HT1080 (cell line): ENCODE measurements around the gene SOX13. TPM values are rescaled to one million over a fixed set of nuclear protein-coding genes. Genes with fewer than 3 reads are reported as not detected.
"Not testable (repeated sequence)": the region's sequence is repeated elsewhere in the genome, so short reads cannot be mapped to it uniquely, and the experiment has no call there.

Source experiments
- DNase-seq: peaks from one replicate; pipeline ENCODE4 v3.0.0-alpha.2; 2015; ENCODE audit warnings: low read depth
- polyA plus RNA-seq, 2 experiments: library from polyadenylated mRNA; depleted of rRNA; stranded (reverse); fragments of >200 nt; gene quantifications; 2 replicates each; pipeline ENCODE4 v1.2.3, GENCODE V29; 2015
- total RNA-seq: library from RNA; depleted of rRNA; stranded (reverse); fragments of >200 nt; shearing (Covaris generic); gene quantifications from 2 replicates; pipeline ENCODE4 v1.2.3, GENCODE V29; 2014; rRNA removed

SOX13 gene
- 7.4 and 7.9 TPM in 2 replicates for total RNA-seq
- 3.6 and 4.7 TPM in 2 replicates for polyA plus RNA-seq (2015; cell fraction: cytosol; rRNA removed)
- 7.4 and 9.6 TPM in 2 replicates for polyA plus RNA-seq (2015; cell fraction: nucleus; rRNA removed)

DNA sequence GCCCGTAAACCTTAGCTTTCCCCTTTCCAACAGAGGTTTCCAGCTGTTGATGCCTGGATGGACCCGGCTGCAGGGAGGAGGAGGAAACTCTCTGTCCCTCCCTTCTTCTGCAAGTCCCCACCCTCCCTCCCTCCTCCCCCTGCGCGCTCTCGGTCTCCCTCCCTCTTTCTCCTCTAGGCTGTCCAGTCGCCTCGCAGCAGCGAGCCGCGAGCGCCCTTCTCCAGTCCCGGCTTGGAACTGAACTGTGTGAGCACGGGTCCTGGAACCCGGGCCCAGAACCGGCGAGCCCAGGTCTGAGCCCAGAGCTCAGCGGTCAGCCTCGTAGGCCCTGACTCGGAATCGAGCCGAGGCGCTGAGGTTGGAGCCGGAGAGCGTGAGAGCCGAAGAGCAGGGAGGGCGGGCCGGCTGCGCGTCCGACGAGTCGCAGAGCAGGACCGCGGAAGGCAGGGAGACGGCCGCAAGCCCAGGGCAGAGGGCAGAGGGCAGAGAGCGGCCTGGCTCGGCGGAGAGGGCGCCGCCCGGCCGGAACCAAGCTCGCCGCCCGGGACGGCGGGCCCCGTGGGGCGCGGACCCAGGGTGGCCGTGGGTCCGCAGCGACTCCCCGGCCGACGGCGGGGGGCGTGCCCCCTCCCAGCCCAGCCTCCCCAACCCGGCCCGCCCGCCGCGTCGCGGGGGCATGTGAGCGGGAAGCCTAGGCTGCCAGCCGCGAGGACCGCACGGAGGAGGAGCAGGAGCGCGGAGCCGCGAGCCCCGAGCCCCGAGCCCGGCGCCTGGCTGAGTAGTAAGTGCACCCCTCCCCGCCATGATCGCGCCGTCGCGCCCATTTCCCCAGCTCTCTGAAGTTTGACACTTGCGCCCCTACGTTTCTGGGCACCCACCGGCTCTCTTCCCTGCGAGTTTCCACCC is at the start of gene SOX13:
SOX13 (plus strand) TSS at position 185 of the 906 bp plus-strand sequence. CDS start 39,801 bp downstream, outside the sequence.
- peak; percentile 76 for DNase-seq

DNA sequence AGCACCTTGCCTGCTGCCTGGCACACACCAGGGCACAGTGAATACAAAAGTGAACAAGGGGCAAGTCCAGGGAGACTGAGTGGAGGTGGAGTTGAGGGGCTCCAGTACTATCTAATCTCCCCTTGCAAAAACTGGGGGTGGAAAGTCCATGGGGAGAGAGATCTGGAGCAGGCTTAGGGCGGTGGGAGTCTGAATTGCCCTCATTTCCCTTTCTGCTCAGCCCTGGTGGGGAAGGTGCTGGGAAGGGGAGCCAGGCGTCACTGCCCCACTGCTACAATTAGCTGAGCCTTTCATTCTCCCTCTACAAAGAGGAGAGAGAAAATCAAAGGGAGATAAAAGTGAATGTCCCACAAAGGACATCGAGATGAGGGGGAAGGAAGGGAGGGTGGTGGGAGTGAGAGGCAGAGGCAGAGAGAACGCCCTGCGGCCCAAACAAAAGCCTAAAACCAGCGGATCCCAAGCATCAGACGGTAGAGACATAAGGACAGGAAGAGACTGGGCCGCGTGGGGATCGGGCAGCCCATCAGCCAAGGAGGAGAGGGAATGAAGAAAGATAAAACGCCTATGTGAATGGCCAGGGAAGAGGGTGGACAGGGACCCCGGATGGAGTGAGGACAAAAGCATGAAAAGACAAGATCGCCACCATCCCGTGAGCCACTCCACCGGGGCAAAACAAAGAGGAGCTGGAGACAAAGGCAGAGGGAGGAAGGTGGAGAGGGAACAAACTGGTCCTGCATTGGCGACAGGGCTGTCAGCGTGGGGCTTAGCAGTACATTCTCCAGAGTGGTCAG is 46.8 kb upstream of the SOX13 start:
- DNase-seq: no peak

DNA sequence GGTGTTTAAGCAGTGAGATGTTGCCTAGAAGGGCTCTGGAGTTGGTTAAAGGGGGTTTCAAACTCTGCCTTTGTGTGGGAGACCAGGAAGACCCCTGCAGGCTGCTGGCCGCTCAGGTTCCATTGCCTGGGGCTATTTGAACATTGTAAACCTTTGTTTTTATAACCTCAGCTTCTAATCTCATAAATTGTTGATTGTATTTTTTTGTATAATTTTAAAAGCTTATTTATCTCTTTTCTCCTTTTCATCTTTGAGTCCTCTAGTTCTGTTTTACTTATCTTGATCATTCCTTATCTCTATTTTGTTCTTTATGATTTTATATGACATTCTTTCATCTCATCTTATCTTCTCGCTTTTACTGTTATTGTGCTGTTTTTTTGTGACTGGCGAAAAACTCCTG is 45.5 kb upstream of the SOX13 start:
- no peak for DNase-seq

DNA sequence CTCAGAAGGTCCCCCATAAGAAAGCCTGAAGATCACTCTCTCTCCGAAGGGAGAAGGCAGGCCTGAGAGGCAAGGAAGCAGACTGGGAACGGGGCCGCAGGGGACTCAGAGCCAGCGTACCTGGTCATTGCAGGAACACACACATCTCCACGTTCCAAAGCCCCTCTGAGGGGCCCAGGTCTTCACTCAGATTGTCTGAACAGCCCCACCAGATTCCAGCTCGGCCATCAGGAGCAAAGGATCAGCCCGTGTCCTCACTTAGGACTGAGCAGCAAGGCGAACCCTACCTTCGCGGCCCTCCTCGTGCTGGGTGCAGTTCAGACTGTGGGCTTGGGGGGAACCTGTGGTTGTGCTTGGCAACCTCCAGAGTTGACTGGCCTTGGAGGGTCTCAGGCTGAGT is 43.9 kb upstream of the SOX13 start:
- no peak for DNase-seq

DNA sequence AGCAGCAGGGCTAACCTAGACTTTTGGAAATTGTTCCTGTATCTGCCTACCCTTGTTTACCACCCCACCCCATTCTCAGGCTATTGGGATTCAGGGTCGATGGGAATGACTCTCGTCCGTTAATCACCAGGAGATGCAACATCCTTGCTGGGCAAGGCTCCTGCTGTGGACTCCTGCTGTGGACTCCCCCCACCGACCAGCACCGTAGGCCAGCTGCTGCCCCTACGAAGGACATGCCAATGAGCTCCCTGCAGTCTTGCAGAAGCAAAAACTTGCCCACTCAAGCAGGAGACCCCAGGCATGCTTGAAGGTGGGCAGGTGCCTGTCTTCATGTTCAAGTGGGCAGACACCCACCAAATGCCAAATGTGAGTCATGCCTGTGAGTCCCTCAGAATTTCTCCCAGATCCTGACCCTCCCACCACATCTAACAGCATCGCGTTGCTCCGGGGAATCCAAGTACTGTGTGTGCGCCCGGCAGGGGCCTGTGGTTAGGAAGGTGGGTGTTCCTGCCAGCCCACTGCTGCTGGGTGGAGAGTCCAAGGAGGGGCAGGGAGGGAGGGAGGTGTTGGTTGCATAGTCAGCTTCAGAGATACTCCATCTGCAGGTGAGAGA is 41.7 kb upstream of the SOX13 start:
- peak; percentile 54 for DNase-seq

DNA sequence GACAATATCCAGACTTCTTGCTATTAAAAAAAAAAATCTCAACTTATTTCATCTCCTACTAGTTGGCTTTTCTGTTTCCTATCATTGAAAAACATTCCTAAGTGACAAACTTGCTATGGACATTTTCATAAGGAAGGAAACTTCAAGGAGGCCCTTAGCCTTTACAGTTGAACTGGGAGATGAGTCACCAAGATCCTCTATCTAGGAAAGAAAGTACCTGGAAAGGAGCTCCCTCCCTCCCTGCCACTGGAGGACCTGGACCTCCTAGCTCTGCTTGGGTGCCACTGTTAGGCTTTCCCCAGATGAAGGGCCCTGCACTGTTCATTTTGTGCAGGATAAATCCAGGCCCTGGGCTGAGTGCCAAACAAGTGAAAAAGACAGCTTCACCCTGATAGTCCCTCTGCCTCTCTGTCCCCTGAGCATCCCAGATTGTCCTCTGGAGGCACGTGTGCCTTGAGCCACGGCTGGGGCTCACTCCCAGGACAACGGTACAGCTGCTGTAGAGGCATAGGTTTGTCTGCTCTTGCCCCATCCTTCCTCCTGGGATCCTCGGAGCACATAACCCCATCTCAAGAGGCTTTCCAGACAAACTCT is 40.2 kb upstream of the SOX13 start:
- DNase-seq: peak; percentile 10

DNA sequence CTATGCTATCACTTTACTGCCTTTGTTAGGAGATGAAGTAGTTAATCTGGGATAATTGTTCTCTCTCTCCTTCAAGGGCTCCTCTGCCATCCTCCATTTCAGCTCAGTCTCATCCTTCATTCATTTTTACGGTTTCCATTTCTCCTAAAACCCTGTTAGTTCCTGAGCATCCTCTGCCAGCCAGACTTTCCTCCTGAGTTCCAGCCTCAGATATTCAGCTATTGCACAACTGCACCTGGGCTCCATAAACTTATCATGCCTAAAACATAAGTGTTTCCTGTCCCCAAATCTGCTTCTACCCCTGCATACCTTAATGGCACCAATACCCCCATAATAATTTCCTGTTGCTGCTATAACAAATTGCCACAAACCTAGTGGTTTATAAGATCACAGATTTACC is 39.6 kb upstream of the SOX13 start:
- DNase-seq: no peak

DNA sequence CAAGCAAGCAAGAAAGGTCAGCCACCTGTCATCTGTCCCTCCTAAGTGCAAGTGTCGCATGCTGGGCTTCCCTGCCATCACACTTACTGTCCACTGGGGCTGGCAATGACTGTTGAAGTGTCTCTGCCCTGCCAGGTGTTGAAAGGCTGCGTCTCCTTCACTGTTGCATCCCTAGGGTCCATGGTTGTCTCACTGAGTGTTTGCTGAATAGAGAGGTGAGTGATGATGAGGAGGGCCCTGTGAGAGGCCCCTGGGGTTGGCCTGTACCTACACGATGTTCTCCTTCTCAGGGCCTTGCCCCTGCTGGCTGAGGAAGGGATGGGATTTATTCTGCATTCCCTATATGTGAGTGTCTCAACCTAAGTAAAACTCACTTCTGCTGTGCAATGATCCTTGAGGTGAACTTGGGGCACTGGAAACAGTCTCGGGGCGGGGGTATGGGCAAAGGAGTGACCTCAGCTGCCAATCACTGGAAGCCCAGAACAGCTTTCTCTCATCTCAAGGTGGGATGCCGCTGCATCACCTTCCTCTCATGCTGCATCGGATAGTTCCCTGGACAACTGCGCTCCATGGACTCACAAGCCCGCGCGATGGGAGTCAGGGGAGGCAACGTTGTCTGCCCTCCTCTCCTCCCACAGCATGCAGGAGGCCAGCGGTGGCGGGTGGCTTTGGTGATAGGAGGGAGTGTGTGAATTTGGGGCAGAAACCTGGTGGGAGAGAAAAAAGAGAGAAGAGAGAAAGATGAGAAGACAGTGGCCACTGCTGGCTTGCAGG is 35.8 kb upstream of the SOX13 start:
- DNase-seq: no peak

DNA sequence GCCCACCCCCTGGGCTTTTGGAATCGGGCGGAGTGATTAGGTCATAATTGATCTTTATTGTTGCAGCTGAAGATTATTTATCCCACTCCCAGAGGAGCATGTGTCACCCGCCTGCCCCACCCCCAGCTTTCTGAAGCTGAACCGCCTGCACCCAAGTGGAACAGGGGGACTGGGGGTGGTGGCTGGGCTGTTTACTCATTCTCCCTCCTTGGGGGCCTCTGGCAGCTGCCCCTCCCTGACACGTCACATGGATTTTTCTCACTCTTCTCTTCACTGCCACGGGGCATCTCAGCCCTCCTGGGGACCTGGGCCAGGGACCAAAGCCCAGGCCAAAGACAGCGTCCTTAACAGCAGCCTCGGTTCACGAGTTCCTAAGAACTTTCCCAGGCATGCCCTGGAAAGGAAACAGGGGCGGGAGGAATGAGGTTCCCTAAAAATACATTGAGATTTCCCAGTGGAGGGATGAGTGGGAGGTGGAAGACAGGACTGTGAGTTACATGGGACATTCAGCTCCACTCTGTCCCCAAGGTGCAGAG is 31.6 kb upstream of the SOX13 start:
- DNase-seq: no peak

DNA sequence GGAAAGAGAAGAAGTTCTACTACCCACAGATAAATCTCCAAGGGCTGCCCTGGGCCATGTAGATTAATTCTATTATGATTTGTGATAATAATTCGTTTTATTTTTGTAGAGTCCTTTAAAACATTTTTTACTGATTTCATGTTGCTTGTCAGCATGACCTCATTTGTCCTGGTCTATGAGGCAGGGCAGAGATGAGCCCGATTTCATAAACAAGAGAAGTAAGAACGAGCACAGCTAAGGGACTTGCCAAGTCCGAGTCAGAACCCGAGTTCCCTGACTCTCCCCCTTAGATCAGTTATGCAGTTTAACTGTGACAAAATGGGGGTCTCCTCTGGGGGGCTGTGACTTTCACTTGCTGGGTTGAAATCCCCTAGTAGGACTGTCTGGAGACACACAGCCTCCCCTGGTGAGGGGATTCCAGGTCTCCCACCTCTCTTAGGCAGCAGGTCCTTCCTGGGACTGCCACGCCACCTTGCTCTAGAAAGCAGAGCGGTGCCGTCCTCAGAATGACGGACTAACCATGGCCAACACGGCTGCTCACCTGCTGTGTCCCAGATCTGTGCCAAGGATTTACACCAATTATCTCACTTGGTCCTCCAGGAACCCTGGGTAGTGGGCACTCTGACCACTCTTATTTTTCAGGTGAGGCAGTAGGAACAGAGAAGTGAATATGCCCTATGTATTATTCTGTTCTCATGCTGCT is 31.0 kb upstream of the SOX13 start:
- no peak for DNase-seq

DNA sequence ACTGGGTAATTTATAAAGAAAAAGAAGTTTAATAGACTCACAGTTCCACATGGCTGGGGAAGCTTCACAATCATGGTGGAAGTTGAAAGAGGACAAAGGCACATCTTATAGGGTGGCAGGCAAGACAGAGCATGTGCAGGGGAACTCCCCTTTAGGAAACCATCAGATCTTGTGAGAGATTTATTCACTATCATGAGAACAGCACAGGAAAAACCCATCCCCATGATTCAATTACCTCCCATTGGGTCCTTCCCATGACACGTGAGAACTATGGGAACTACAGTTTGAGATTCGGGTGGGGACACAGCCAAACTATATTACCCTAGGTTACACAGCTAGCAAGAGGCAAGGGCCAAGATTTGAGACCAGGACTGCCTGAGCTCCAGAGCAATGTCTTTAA is 30.4 kb upstream of the SOX13 start:
- no peak for DNase-seq

DNA sequence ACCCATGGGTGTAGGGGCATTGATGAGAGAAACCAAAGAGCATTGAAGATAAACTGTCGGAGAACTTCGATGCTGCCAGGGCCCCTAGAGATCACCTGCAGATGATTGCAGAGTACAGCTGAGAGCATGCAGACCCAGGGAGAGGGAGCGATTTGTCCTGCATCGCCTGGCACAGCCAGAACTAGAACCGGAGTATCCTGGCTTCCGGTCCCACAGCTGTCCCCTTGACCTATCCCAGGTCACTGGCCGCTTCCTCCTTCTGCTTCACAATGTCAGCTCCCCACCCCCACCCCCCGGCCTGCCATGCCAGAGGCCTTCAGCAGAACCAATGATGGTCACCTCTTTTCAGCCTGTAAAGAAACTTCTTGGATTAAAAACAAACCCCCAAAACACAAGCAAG is 29.2 kb upstream of the SOX13 start:
- DNase-seq: no peak

DNA sequence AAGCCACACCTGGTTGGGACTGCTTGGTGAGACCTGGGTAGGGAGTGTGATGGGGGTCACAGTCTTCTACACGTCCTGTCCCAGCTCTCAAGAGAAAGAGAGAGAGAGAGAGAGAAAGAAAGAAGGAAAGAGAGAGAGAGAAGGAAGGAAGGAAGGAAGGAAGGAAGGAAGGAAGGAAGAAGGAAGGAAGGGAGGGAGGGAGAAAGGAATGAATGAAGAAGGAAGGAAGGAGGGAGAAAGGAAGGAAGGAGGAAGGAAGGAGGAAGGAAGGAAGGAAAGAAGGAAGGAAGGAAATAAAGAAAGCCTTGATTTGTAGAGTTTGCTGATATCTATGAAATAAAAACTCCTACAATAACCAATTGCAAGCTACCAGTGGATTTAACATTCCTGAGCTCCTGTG is 28.5 kb upstream of the SOX13 start:
- DNase-seq: no peak

DNA sequence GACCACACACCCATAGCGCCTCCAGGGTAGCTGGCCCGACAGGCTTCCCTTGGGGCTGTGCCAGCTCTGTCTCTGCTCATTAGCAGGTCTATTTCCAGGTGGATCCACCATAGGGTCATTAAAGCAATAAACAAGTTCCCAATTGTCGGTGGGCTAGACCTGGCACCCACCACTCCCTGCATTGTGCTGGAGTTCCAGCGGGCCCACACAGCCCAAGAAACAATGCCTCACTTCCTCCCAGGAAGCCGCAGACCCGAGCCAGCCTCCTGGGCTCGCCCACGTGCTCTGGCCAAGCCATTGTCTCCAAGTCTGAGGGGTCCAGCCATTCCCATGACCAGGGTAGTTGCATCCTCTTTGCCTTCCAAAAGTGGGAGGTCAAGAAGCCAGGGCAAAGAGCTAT is 27.5 kb upstream of the SOX13 start:
- DNase-seq: peak; percentile 11

DNA sequence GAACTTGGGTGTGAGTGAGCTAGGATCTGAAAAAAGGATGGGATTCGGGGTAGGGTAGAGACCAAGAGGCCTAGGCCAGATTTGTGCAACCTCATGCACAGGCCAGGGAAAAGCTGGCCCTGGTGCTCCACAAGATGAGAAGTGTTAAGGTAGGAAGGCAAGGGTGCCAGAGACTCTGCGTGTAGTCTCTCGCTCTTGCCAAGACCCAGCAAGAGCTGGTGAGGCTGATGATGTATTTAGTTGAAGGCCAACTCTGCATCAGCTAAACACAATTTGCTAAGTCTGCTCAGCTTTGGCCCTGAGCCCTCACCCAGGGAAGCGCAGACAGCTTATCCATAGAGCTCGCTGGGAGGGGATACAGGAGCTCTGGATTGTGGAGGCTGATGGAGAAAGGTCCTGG is 26.6 kb upstream of the SOX13 start:
- no peak for DNase-seq

DNA sequence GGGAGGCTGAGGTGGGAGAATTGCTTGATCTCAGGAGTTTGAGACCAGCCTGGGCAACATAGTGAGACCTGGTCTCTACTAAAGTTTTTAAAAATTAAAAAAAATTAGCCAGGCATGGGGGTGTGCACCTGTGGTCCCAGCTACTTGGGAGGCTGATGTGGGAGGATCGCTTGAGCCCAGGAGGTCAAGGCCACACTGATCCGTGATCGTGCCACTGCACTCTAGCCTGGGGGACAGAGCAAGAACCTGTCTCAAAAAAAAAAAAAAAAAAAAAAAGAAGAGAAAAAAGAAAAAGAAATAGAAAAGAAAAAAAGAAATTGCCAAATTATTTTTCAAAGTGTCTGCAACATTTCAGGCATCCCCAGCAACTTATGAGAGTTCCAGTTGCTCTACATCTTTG is 24.1 kb upstream of the SOX13 start:
- DNase-seq: not testable (repeated sequence)

DNA sequence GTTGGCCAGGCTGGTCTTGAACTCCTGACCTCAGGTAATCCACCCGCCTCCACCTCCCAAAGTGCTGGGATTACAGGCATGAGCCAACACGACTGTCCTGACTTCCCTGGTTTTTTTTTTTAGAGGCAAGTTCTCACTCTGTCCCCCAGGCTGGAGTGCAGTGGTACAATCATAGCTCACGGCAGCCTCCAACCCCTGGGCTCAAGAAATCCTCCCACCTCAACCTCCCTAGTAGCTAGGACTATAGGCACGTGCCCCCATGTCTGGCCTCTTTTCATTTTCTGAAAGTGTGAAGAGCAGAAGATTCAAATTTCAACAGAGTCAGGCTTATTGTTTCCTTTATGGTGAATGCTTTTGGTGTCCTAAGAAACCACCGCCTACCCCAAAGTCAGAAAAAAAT is 21.7 kb upstream of the SOX13 start:
- no peak for DNase-seq

DNA sequence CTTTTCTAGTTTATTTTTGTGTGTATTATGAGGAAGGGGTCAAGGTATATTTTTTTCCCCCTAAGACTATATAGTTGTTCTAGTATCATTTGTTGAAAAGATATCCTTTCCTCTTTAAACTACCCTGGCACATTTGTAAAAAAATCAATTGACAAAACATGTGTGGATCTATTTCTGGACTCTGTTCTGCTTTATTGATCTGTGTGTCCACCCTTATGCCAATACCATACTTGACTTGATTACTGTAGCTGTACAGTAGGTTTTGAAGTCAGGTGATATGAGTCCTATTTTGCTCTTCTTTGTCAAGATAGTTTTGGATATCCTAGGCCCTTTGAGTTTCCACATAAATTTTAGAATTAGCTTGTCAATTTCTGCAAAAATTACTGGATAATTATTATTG is 21.2 kb upstream of the SOX13 start:
- DNase-seq: no peak

DNA sequence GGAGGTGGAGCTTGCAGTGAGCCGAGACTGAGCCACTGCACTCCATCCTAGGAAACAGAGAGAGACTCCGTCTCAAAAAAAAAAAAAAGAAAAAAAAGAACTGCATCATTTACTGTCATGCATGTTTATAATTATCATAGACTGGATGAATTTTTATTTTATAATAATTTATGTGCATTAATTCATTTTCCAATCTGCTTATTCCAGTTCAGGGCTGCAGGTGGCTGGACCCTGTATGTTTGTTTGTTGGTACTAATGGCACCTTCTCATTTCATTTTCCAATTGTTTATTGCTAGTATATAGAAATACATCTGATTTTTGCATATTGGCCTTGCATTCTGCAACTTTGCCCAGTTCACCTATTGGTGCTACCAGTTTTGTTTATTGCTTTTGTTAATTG is 19.0 kb upstream of the SOX13 start:
- DNase-seq: no peak

DNA sequence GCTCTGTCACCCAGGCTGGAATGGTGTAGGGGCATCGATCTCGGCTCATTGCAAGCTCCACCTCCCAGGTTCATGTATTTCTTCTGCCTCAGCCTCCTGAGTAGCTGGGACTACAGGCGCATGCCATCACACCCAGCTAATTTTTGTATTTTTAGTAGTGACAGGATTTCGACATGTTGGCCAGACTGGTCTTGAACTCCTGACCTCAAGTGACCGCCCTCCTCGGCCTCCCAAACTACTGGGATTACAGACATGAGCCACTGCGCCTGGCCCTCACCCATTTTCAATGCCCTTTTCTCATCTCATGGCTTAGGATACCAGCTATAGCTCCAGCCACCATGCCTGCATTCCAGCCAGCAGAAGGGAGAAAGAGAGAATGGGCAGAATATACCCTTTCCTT is 12.9 kb upstream of the SOX13 start:
- no peak for DNase-seq
